Adrenal gland (tissue), 5 donors: ENCODE data around the gene KIAA1671.

Experiments used
- POLR2A ChIP-seq, 2 donors: fragments of 450-650 bp; IDR thresholded peaks; one replicate each; pipeline ENCODE4 v1.6.1; 2017; ENCODE audit warnings: antibody characterized with exemption in 2 of 2, mild to moderate bottlenecking in 2 of 2, moderate library complexity in 1 of 2
- TF ChIP-seq, protein P1 (sequence below), 6 experiments: fragments of 450-650 bp in 4 of 6; fragments of 200-600 bp in 2 of 6; sonication (generic) in 1 of 6; IDR thresholded peaks; 1 replicate in 5 of 6; 2 replicates in 1 of 6; pipeline versions ENCODE4 v1.5.1 to v1.8.0; 2016 to 2021; ENCODE audit warnings: antibody characterized with exemption in 6 of 6, mild to moderate bottlenecking in 2 of 6, moderate library complexity in 1 of 6
- donor health status: DM: no; HTN: no; CAD: no.

DNA sequence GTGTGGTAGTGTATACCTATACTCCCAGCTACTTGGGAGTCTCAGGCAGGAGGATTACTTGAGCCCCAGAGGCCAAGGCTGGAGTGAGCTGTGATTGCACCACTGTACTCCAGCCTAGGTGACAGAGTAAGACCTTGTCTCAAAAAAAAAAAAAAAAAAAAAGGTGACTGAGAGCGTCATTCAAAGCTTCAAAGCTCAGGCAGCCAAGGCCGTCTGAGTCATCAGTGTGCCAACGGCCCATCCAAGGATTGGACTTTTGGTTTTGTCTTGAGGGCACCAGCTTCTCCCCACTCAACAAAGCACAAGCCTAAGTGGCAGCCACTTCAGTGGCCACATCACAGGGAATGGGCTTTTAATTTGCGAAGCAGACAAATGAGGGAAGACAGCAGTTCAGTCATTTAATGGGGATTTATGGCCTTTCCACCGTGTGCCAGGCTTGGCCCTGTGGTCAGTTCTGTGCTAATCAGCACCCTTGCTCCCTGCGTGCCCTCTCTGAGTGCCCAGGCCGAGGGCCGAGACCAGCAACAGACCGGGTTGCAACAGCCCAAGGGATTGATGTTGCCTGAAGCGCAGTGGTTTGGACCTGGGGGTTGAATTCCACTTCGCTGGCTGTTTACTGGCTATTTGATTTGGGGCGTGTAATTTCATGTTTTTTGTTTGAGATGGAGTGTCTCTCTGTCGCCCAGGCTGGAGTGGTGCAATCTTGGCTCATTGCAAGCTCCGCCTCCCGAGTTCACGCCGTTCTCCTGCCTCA is 216.9 kb downstream of the KIAA1671 start:
- no peak for TF ChIP-seq POLR2A (IDR thresholded peaks at IDR 0.05)
- TF ChIP-seq, protein P1, sequence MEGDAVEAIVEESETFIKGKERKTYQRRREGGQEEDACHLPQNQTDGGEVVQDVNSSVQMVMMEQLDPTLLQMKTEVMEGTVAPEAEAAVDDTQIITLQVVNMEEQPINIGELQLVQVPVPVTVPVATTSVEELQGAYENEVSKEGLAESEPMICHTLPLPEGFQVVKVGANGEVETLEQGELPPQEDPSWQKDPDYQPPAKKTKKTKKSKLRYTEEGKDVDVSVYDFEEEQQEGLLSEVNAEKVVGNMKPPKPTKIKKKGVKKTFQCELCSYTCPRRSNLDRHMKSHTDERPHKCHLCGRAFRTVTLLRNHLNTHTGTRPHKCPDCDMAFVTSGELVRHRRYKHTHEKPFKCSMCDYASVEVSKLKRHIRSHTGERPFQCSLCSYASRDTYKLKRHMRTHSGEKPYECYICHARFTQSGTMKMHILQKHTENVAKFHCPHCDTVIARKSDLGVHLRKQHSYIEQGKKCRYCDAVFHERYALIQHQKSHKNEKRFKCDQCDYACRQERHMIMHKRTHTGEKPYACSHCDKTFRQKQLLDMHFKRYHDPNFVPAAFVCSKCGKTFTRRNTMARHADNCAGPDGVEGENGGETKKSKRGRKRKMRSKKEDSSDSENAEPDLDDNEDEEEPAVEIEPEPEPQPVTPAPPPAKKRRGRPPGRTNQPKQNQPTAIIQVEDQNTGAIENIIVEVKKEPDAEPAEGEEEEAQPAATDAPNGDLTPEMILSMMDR (IDR thresholded peaks at IDR 0.05) = no peak
